Activated CD4-positive, alpha-beta T cell treated with anti-CD3 and anti-CD28 coated beads for 1 hour (primary cell): ENCODE data around the gene IMP3.
"Not testable (repeated sequence)": the region's sequence is repeated elsewhere in the genome, so short reads cannot be mapped to it uniquely, and the experiment has no call there.

Experiments
- DNase-seq: peaks from one replicate; pipeline ENCODE4 v3.0.0-alpha.2; 2020

The IMP3 gene

DNA sequence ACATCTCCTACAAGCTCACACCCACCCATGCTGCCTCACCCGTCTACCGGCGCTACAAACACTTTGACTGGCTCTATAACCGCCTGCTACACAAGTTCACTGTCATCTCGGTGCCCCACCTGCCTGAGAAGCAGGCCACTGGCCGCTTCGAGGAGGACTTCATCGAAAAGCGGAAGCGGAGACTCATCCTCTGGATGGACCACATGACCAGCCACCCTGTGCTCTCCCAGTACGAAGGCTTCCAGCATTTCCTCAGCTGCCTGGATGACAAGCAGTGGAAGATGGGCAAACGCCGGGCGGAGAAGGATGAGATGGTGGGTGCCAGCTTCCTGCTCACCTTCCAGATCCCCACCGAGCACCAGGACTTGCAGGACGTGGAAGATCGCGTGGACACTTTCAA, 9.8 kb upstream of the IMP3 start:
- DNase-seq, result no peak

DNA sequence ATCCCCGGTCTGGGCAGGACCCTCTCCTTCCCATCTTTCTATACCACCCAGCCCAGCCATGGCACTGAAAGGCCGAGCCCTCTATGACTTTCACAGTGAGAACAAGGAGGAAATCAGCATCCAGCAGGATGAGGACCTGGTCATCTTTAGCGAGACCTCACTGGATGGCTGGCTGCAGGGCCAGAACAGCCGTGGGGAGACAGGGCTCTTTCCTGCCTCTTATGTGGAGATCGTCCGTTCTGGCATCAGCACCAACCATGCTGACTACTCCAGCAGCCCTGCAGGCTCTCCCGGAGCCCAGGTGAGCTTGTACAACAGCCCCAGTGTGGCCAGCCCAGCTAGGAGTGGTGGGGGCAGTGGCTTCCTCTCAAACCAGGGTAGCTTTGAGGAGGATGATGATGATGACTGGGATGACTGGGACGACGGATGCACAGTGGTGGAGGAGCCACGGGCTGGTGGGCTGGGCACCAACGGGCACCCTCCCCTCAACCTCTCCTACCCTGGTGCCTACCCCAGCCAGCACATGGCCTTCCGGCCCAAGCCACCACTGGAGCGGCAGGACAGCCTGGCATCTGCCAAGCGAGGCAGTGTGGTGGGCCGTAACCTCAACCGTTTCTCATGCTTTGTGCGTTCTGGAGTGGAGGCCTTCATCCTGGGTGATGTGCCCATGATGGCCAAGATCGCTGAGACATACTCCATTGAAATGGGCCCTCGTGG, 9.2 kb upstream of the IMP3 start:
- DNase-seq, result no peak

DNA sequence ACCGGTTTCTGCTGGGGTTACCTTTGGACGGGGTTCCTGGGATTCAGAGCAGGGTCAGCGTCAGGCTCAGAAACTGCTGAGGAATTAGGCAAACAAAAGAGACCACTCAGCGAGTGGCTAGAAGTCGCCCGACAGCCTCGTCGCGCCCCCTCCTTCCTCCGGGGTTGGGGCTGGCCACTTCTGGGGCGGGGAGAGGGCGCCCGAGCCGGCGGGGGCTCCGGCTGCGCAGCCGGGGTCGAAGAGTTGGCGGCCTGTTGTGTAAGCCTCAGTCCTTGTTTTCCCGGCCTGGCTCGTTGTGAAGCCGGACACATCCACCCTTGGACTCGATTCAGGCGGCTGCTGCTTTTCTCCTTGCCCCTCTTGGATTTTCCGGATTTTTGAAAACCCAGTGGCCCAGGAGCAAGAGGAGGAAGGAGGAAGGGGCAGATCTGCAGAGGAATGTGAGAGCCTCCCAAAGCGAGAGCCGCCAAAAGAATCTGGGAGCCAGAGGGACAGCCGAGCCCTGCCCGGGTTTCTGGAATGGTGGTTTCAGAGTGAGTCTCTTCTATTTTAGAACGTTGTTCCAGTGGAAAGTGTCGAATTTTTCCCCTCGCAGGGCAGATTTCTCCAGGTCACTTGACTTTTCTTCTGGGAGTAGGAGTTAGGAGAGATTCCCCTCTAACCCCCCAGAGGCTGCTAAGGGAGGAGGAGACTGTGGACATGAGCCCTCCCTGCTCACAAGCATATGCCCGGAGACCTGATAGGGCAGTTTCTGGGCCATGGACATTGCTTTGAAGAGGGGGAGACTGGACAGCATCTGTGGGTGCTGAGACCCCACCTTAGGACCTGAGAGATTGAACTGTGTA, 8.4 kb upstream of the IMP3 start:
- DNase-seq, result no peak

DNA sequence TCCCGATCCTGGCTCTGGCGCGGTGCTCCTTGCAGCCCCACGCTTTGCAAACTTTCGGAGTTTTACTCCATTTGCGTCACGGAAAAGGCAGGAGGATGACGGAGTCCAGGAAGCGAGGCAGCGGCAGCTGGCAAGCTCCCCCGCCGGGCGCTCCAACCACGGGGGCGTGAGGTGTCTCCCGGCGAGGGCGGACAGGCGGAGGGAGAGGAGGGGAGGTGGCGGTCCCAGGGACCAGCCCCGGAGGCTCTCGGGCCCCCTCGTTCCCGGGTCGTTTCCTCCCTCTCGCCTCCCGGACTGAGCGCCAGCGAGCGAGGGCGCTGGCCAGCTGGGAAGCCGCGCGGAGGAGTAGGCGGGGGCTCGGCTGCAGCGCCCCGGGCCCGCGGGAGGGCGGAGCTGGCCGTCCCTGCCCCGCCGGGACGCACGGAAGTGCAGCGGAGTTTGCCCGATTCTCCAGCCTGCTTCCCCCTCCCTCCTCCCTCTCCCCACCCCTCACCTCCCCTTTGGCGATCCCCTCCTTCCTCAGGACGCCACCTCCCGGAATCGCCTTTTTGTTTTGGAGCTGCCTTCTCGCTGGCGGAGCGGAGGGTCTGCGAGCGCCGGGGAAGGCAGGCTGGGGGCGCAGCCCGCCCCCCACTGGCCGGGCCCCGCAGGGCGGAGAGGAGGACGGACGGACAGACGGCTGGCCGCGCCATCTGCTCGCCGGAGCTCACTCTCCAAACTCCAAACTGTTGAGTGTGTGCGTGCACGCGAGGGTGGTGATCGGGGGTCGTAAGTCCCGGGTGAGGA, 7.5 kb upstream of the IMP3 start, which contains the start of gene SNX33:
Gene SNX33 (plus strand): TSS at position 543 of the 786 bp plus-strand sequence. CDS start 1,191 bp downstream, outside the sequence.
- peak; percentile 44 for DNase-seq

DNA sequence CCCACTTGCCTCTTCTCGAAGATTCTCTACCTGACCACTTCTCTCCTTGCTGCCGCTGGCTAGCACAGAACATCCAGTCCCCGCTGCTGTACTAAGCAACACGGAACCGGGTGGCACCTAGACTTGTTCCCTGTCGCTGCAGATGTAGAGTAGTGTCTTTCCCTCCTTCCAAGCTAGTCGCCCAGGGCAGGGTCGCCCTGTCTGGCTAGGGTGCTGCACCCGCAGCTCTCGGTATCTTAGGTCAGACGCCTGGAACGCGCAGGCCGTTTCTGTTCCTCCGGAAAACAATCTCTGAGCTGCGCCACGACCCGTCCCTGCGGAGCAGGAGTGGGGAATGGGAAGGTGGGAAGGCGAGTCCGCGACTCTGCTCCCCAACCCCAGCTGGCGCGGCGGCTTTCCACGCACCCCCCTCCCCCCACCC, 6.9 kb upstream of the IMP3 start:
- DNase-seq, result no peak

DNA sequence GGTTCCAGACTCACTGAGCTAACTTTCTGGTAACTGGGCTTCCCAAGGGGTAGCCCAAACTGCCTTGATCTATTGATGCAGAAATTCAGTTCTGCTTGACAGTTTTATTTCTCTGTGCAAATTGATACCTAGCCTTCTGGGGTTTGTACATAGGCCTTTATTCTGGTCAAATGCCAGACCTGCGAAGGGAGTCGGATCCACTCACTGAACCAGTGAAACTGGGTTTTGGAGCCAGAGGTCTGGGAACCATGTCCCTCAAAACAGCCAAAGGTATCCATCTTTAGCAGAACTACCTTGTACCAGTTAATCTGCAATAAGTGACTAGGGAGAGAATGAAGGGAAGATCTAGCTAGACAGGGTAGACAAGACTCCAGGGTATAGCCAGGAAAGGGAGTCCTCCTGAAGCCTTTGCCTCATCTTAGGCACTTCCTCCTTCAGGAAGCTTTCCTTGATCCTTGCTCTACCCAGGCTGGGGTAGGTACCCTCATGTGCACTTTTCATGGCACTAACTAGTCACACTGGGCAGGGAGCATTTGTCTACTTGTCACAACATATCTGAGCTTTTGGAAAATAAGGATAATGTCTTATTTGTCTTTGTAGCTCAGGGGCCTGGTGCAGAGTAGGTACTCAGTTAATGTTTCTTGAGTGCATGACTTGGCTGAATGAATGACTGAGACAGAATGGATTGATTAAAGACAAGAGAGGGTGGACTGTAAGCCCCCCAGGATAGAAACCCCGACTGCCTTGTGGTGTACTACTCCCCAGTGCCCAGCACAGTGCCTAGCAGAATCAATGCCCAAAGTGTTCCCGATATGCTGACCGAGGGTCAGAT, 6.3 kb upstream of the IMP3 start:
- no peak for DNase-seq

DNA sequence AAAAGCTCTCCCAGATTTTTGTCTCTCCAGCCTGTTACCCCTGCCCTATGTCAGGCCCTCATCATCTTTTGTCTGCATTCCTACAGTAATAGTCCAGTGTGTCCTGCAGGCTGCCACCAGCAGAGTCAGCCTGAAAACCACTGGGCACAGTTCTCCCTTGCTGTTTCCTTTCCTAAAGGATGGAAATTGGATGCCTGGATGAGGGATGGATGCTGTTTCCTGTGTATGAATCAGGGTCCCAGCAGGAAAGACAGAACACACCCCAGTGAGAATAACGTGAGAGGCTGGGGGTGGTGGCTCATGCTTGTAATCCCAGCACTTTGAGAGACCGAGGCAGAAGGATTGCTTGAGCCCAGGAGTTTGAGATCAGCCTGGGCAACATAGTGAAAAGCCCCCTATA, 4.4 kb upstream of the IMP3 start:
- no peak for DNase-seq

DNA sequence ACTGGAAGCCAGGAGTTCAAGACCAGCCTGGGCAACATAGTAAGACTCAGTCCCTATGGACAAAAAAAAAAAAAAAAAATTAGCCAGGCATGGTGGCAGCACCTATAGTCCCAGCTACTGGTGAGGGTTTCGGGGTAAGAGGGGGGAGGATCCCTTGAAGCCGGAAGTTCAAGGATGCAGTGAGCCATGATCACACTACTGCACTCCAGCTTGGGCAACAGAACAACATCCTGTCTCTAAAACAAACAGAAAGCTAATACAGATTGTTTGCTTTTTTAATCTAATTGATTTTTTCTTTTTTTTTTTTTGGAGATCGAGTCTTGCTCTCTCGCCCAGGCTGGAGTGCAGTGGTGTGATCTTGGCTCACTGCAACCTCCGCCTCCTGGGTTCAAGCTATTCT, 1.6 kb upstream of the IMP3 start:
- no peak for DNase-seq

DNA sequence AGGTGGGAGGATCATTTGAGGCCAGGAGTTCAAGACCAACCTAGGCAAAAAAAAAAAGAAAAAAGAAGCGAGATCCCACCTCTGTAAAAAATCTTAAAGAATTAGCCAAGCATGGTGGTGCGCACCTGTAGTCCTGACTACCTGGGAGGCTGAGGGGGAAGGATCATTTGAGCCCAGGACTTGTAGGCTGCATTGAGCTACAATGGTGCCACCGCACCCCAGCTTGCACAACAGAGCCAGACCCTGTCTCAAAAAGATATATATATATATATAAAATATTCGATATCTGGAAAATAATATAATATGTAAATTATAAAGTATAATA, 1.1 kb upstream of the IMP3 start:
- DNase-seq, result no peak

DNA sequence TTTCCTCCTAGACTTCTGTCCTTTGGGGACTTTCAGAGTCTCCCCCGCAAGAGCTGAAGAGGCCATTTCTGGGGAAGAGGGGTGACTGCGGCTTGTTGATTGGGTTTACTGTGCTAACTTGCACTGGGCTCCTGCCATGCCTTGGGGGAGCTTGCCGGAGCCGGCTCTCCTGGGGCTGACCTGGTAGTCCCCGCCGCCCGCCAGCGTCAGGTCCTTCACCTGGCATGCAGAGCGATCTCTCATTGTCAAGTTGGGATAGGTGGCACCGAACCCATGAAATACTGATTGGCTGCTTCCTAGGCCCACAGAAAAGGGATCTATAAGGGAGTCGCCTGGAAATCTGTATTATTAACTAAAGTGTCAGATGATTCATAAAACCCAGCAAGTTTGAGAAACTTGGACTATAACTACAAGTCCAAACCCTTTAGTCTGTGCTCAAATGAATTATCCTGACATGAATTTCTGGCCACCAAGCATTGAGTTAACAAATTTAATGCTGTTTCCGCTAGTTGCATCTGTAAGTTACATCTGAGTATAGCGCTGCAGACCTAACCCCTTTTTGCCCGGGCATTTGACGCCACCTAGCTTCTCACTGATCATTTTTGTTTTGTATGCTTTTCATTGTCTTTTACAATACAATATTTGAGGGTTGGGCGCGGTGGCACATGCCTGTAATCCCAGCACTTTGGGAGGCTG, 607 bp upstream of the IMP3 start:
- DNase-seq, result peak; percentile 32

DNA sequence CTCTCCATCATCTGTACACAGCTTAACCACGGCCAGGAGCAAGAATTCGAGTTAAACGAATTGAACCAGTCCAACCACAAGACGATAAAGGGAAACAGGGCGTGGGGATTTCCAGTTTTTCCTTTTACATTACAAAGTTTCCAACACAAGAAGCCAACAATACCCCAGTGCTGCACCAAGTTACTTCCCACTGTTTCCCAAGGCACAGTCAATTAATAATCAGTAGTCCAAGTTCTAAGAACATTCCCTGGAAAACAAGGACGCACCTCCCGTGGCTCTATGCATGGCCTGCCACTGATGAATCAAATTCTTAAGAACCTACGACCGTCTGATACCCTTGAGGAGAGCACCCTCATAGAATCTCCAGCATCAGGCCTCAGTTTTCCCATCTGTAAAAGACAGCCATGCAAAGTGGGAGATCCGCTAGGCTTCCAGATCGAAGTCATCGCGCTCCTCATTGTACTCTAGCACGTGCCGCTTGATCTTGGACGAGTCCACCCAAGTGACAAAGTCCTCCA, 774 bp downstream of the IMP3 start:
- DNase-seq, result no peak

DNA sequence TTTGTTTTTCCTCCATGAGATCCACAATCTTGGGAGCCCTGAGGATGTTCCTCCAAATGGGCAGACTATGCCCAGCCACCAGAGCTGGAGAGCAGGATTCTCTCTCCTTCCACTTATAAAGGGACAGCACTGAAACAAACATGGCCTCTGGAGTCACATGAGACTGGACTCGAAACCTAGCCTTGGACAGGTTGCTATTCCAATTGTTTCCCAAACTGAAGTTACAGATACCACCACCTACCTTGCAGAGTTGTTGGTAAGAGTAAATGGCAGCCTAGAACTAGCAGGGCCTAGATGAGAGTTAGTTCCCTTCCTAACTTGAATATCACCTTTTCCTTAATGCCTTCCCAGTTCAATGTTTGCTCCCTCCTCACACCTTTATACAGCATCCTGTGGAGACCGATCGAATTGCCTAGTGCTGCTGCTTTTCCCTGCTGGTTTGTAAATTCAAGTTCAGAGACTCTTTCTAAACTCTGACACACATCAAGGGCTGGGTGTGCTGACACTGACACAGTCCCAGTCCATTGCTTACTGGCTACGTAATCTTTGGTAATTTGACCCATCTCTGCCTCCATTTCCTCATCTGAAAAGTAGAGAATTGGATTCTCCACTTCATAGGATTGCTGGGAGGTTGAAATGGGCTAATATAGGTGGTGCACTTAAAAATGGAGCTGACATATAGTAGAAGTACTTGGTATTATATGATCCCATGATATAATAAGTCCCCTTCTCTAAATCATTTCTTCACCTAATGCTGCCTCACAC, 2.6 kb downstream of the IMP3 start:
- no peak for DNase-seq

DNA sequence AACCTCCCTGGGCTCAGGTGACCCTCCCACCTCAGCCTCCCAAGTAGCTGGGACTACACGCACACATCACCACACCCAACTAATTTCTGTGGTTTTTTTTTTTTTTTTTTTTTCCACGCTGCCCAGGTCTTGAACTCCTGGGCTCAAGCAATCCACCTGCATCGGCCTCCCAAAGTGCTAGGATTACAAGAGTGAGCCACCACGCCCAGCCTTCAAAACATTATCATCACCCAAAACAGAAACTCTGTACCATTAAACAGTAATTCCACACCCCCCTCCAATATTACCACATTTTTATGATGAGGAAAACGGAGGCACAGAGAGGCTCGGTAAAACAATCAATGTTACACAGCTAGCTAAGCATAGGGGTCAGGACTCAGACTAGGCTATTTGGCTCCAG, 4.0 kb downstream of the IMP3 start:
- DNase-seq, result no peak

DNA sequence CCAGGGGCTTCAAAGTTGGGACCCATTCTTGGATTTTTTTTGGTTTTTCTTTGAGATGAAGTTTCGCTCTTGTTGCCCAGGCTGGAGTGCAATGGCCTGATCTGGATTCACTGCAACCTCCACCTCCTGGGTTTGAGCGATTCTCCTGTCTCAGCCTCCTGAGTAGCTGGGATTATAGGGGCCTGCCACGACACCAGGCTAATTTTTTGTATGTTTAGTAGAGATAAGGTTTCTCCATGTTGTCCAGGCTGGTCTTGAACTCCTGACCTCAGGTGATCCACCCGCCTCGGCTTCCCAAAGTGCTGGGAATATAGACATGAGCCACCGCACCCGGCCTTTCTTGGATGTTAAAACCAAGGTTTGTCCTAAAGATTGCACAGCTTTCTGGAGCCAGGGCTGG, 6.1 kb downstream of the IMP3 start:
- not testable (repeated sequence) for DNase-seq

DNA sequence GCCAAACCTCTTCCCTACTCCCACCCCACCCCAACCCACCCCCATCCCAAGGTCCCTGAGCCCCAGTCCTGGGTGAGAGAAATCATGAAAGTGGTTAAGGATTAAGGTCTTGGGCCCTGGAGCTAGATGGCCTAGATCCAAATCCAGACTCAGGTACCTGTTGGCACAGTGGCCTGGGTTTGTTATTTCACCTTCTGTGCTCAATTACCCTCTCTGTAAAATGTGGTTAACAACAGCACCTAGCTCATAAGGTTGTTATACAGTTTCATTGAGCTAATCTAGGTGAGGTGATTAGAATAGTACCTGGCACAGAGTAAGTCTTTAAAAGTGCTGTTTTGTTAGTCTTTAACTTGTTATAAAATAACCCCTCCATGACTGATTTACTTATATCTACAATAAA, 8.1 kb downstream of the IMP3 start:
- no peak for DNase-seq

DNA sequence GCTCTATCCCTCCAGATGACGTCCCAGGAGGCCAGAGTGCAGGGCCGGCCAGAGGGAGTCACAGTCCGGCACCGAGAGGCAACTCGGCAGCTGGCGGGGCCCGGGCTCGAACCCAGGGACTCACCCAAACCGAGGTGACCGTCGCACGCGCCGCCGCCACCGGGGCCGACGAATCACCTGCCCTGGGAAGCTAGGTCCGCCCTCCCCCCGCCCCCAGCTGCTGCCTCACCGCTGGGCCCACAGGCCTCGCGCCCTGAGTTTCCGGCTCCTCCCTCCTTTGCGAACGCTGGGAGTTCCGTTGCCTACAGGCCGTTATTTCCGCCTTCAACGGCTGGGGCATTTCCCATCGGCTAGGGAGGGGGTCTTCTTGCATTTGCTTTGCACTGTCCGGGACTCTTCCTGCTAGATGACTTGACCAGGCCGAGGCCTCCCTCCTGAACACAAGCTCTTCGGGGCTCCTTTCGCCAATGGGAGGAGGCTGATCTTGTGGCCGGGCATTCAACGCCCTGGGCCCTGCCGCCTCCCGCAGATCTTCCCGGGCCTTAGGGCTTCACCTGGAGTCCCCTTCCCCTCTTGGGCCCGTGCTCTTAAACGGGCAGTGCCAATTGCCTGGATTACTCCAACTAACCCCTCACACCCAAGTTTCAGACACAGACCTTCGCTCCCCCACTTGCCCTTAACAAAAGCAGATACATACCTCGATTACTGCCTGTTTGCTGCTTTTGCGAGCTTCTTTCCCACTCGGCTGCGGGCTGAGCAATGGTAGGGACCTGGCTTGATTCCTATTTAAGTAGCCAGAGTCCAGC, 14.3 kb downstream of the IMP3 start, which contains the start of gene SNUPN:
Gene SNUPN (minus strand): TSS at position 184 of the 806 bp plus-strand sequence. CDS start 4,674 bp downstream, outside the sequence.
- peak; percentile 87 for DNase-seq

DNA sequence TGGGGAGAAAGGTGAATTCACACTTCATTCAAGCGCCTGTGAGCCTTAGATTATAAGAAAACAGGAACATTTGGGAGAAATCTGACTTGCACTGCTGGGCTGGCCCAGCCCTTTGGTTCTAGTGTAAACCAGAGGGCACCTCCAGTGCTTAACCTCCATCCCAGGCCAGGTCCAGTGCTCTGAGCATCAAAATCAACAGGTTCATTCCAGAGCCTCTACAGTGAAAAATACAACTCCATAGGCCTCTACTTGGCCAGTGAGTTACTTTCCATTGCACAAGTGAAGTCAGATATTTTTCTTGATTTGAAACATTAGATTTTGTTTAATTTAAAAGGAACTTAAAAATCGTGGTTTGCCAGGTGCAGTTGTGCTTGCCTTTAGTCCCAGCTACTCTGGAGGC, 17.5 kb downstream of the IMP3 start:
- no peak for DNase-seq

DNA sequence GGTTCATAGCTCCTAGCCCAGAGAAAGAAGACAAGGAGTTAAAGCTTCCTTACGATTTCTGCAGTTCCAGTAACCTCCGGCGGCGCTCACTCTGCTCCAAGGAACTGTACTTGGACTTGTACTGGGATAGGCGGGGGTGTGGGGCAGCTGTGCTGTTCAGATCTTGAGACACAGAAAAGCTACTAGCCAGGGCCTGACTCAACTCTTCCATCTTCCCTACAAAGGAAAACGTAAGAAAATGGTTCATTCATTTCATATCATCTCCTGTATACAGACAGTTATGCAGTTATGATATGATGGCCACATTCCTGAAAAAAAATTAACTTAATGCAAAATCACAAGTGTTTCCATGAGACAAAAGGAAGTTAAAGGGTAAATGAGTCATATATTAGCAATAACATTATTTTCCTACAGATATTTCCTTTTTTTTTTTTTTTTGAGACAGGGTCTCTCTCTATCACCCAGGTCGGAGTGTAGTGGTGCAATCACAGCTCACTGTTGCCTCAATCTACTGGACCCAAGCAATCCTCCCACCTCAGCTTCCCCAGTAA, 19.1 kb downstream of the IMP3 start:
- no peak for DNase-seq

DNA sequence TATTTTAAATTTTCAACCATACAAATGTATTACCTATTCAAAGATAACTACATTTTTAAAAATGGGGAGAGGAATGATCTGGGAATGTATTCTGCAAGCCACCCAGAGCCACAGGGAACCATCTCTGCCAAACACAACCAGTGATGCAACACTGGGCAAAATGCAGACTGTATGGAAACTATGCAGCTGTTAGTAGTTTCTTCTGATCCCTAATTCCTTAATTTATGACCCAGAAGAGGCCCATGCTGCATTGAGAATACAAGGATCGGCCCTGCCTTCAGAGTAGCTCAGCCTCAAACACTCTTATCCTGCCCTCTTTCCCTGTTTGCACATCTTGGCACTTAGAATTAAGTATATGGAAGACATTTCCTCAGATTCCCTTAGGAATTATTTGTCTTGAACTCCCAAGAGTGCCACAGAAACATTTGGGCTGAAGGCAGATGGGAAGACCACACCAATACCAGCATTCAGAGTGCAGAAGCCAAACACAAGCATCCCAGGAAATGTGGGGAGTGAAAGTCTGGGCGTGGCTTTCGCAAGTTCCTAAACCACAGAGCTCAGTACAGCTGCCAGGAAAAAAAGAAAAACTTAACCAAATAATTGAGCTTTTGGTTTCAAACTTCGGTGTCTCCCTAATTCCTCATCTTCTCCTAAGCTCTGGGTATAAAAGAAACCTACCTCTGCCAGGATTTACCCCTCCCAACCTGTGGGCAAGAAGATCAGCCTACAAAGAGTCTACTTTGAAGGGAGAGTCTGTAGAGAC, 19.8 kb downstream of the IMP3 start:
- DNase-seq, result no peak
